H1 (cell line): ENCODE measurements around the gene CADM1. TPM values are rescaled to one million over a fixed set of nuclear protein-coding genes. Genes with fewer than 3 reads are reported as not detected.

Experiments used
- CTCF ChIA-PET: fragments of 300-600 bp; sonication (Branson Sonifier 250); formaldehyde crosslinking; loops from one replicate; lab custom pipeline; 2021; ENCODE audit not compliant: partially characterized antibody; lab: Charles Lee
- POLR2A ChIA-PET: fragments of 300-600 bp; sonication (Branson Sonifier 250); formaldehyde crosslinking; loops from one replicate; lab custom pipeline; 2021; ENCODE audit warnings: inconsistent platforms; ENCODE audit not compliant: partially characterized antibody; lab: Charles Lee
- DNase-seq, 2 experiments: peaks; one replicate each; pipeline versions ENCODE4 v3.0.0 to v3.0.0-alpha.2; 2010 to 2022; ENCODE audit warnings: low spot score in 2 of 2, low read depth in 1 of 2, mixed read lengths in 1 of 2
- FAIRE-seq: peaks from 2 replicates; lab custom pipeline; 2011; peaks lifted over from hg19 to GRCh38; lab: Jason Lieb, UNC
- H2AFZ ChIP-seq: 2 replicates; pipeline ENCODE4 v1.8.1; 2012; ENCODE audit warnings: low read length, inconsistent platforms
- H2AK5ac ChIP-seq: 2 replicates; pipeline ENCODE4 v1.6.1; 2013; ENCODE audit warnings: low read depth, low read length
- H2BK120ac ChIP-seq: replicated peaks from 2 replicates; pipeline ENCODE3; 2013; ENCODE audit warnings: low read depth, low read length, inconsistent platforms
- H2BK12ac ChIP-seq: 2 replicates; pipeline ENCODE4 v1.6.1; 2013; ENCODE audit warnings: low read depth, low read length
- H2BK15ac ChIP-seq: 2 replicates; pipeline ENCODE4 v1.6.1; 2013; ENCODE audit warnings: low read length
- H2BK20ac ChIP-seq: 2 replicates; pipeline ENCODE4 v1.6.1; 2013; ENCODE audit warnings: low read length
- H2BK5ac ChIP-seq: 2 replicates; pipeline ENCODE4 v1.6.1; 2013; ENCODE audit warnings: low read depth, low read length
- H3K14ac ChIP-seq: 2 replicates; pipeline ENCODE4 v1.6.1; 2013; ENCODE audit warnings: inconsistent platforms; ENCODE audit not compliant: insufficient read length
- H3K18ac ChIP-seq: 2 replicates; pipeline ENCODE4 v1.6.1; 2013; ENCODE audit warnings: low read length; ENCODE audit errors: extremely low read depth
- H3K23ac ChIP-seq: 2 replicates; pipeline ENCODE4 v1.6.1; 2013; ENCODE audit warnings: inconsistent platforms; ENCODE audit not compliant: insufficient read length
- H3K23me2 ChIP-seq: 2 replicates; pipeline ENCODE4 v1.6.1; 2013; ENCODE audit warnings: low read depth, low read length
- H3K27ac ChIP-seq: 2 replicates; pipeline ENCODE4 v1.6.1; 2011; ENCODE audit warnings: low read depth, low read length, inconsistent platforms
- H3K27me3 ChIP-seq, 4 experiments: replicated peaks in 1 of 4; 1 replicate in 1 of 4; 2 replicates in 3 of 4; pipeline versions ENCODE4 v1.6.1 to v1.8.1; 2011 to 2013; ENCODE audit warnings: low read length in 3 of 4, mild to moderate bottlenecking in 3 of 4, inconsistent platforms in 2 of 4, mixed read lengths in 2 of 4, moderate library complexity in 1 of 4; ENCODE audit not compliant: control insufficient read depth in 3 of 4, insufficient read depth in 3 of 4; ENCODE audit errors: extremely low read depth in 1 of 4
- H3K36me3 ChIP-seq, 4 experiments: 2 replicates each; pipeline versions ENCODE4 v1.6.1 to v1.8.1; 2011 to 2013; ENCODE audit warnings: mild to moderate bottlenecking in 4 of 4, low read length in 3 of 4, moderate library complexity in 2 of 4, control low read depth in 1 of 4, inconsistent platforms in 1 of 4; ENCODE audit not compliant: insufficient read depth in 4 of 4, control insufficient read depth in 2 of 4
- H3K4ac ChIP-seq: replicated peaks from 2 replicates; pipeline ENCODE3; 2013; ENCODE audit warnings: low read length, low read depth, mixed read lengths, inconsistent platforms; ENCODE audit not compliant: insufficient read length
- H3K4me1 ChIP-seq, 4 experiments: replicated peaks in 1 of 4; 1 replicate in 1 of 4; 2 replicates in 3 of 4; pipeline versions ENCODE4 v1.6.1 to v1.8.1; 2011 to 2013; ENCODE audit warnings: low read length in 3 of 4, inconsistent platforms in 2 of 4, mixed read lengths in 1 of 4; ENCODE audit not compliant: insufficient read depth in 4 of 4, control insufficient read depth in 3 of 4
- H3K4me2 ChIP-seq, 2 experiments: 2 replicates each; pipeline versions ENCODE4 v1.6.1 to v1.8.1; 2011 to 2013; ENCODE audit warnings: low read depth in 2 of 2, low read length in 2 of 2, control low read depth in 1 of 2, inconsistent platforms in 1 of 2, mild to moderate bottlenecking in 1 of 2; ENCODE audit not compliant: insufficient read depth in 1 of 2
- H3K4me3 ChIP-seq, 4 experiments: fragments of 200-600, 300-600 bp in 1 of 4; sonication (generic), shearing (Covaris generic), sonication (Bioruptor Twin) in 1 of 4; 2 replicates each; pipeline versions ENCODE4 v1.5.1 to v1.8.1; 2011 to 2016; ENCODE audit warnings: low read length in 4 of 4, low read depth in 3 of 4, control low read depth in 2 of 4, inconsistent platforms in 2 of 4, mild to moderate bottlenecking in 2 of 4, mixed read lengths in 1 of 4, moderate library complexity in 1 of 4; ENCODE audit not compliant: insufficient read depth in 2 of 4; ENCODE audit errors: extremely low read depth in 1 of 4
- H3K56ac ChIP-seq: replicated peaks from 2 replicates; pipeline ENCODE3; 2013; ENCODE audit warnings: low read depth, mild to moderate bottlenecking, mixed read lengths, low read length, inconsistent platforms; ENCODE audit not compliant: insufficient read length
- H3K79me1 ChIP-seq: 2 replicates; pipeline ENCODE4 v1.6.1; 2013; ENCODE audit warnings: low read depth, low read length, control low read depth
- H3K79me2 ChIP-seq, 2 experiments: 2 replicates each; pipeline versions ENCODE4 v1.6.1 to v1.8.1; 2012 to 2013; ENCODE audit warnings: low read length in 2 of 2, mild to moderate bottlenecking in 2 of 2, inconsistent platforms in 1 of 2; ENCODE audit not compliant: insufficient read depth in 2 of 2, control insufficient read depth in 1 of 2
- H3K9ac ChIP-seq, 4 experiments: replicated peaks in 1 of 4; 1 replicate in 1 of 4; 2 replicates in 3 of 4; pipeline versions ENCODE4 v1.6.1 to v1.8.1; 2011 to 2013; ENCODE audit warnings: low read depth in 3 of 4, low read length in 3 of 4, control low read depth in 2 of 4, mild to moderate bottlenecking in 2 of 4, moderate library complexity in 2 of 4, inconsistent platforms in 1 of 4; ENCODE audit errors: extremely low read depth in 1 of 4
- H3K9me3 ChIP-seq, 2 experiments: 2 replicates each; pipeline versions ENCODE4 v1.6.1 to v1.8.1; 2012 to 2013; ENCODE audit warnings: mild to moderate bottlenecking in 2 of 2, moderate library complexity in 2 of 2, control low read depth in 1 of 2, inconsistent platforms in 1 of 2, low read depth in 1 of 2, low read length in 1 of 2, mixed read lengths in 1 of 2; ENCODE audit not compliant: insufficient read depth in 2 of 2
- H4K20me1 ChIP-seq, 2 experiments: replicated peaks in 1 of 2; 2 replicates each; pipeline versions ENCODE3 to v1.8.1; 2011 to 2013; ENCODE audit warnings: inconsistent platforms in 2 of 2, low read length in 2 of 2, mild to moderate bottlenecking in 1 of 2; ENCODE audit not compliant: insufficient read depth in 2 of 2, control insufficient read depth in 1 of 2
- H4K5ac ChIP-seq: 2 replicates; pipeline ENCODE4 v1.6.1; 2013; ENCODE audit warnings: low read length, low read depth, mixed read lengths, inconsistent platforms; ENCODE audit not compliant: insufficient read length
- H4K8ac ChIP-seq: 2 replicates; pipeline ENCODE4 v1.8.0; 2013; ENCODE audit warnings: mild to moderate bottlenecking, moderate library complexity, low read length, inconsistent platforms; ENCODE audit not compliant: insufficient read depth; ENCODE audit errors: extremely low read depth
- H4K91ac ChIP-seq: replicated peaks from 2 replicates; pipeline ENCODE3; 2013; ENCODE audit warnings: low read length, mixed read lengths, inconsistent platforms; ENCODE audit not compliant: insufficient read length
- EZH2 ChIP-seq: fragments of 200-600 bp; sonication (generic); IDR thresholded peaks from 2 replicates; pipeline ENCODE4 v1.7.1; 2012; ENCODE audit warnings: low read depth, mild to moderate bottlenecking, moderate library complexity, low read length, inconsistent platforms; ENCODE audit not compliant: severe bottlenecking
- HDAC2 ChIP-seq, 2 experiments: fragments of 300-600 bp in 1 of 2; sonication (generic) in 1 of 2; IDR thresholded peaks; 2 replicates each; pipeline ENCODE4 v1.6.1; 2011 to 2012; ENCODE audit warnings: low read depth in 2 of 2, low read length in 2 of 2, mild to moderate bottlenecking in 2 of 2, moderate library complexity in 2 of 2, borderline replicate concordance in 1 of 2, inconsistent platforms in 1 of 2
- SIN3A ChIP-seq, 2 experiments: IDR thresholded peaks in 1 of 2; conservative IDR thresholded peaks in 1 of 2; 2 replicates each; pipeline ENCODE4 v1.6.1; 2011 to 2012; ENCODE audit warnings: low read length in 2 of 2, improper control_type of control experiment in 1 of 2, low read depth in 1 of 2, mild to moderate bottlenecking in 1 of 2
- SIRT6 ChIP-seq: IDR thresholded peaks from one replicate; pipeline ENCODE4 v1.7.1; 2012; ENCODE audit warnings: low read length, inconsistent platforms
- WGBS, 2 experiments: shearing (Covaris generic) in 1 of 2; methylation state at CpG; one replicate each; pipeline versions ENCODE4 v1.1.6 to v1.1.7; 2013 to 2015; ENCODE audit warnings: low lambda C conversion rate in 2 of 2, mixed read lengths in 2 of 2, inconsistent platforms in 1 of 2, low coverage in 1 of 2, missing lambda C conversion rate in 1 of 2; ENCODE audit not compliant: insufficient replicate concordance in 2 of 2, insufficient coverage in 1 of 2, insufficient read length in 1 of 2; ENCODE audit errors: extremely low coverage in 1 of 2, missing lambda C conversion rate in 1 of 2; 5-methylcytosine and 5-hydroxymethylcytosine counted together
- polyA plus RNA-seq, 7 experiments: library from polyadenylated mRNA; depleted of rRNA in 3 of 7; stranded (reverse) in 5 of 7; unstranded in 2 of 7; fragments of >200 nt in 5 of 7; fragments of 200-250 nt in 2 of 7; gene quantifications; 1 replicate in 5 of 7; 2 replicates in 1 of 7; 4 replicates in 1 of 7; pipeline versions ENCODE4 v1.2.1 to v1.2.3, GENCODE V29; 2011 to 2013; ENCODE audit warnings: missing spikeins in 2 of 7, mixed read lengths in 2 of 7
- total RNA-seq: library from RNA; stranded (reverse); fragmentation: NEBNext Ultra II Directional; extraction: Animal tissue kit (Norgen Biotek cat#: 25700); gene quantifications from 2 replicates; pipeline ENCODE4 v1.2.1, GENCODE V29; 2021

CADM1 gene
- total and polyA plus RNA-seq, 2 of the 8 experiments (the other 6 are each of a cell fraction or from before 2014, with no cell fraction given): 8.3 to 25.3 TPM

DNA sequence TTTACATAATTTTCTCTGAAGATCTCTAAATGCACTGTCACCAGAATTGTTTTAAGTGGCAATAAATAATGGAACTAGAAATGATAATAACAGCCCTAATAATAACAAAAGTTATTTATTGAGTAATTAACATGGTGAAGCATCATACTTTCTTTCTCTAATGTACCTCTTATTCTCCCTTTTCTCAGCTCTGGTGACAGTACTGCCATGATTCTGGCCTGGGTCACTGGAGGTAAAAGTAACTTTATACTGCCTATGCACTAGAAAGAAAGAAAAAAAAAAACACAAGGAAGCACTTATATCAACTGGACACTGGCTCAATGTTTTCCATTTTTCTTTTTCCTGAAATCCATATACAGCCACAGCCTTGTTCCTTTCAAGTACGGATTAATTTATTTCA, 43.7 kb downstream of the CADM1 start:
- Histone ChIP-seq H4K8ac (no peak overlapping the region), H3K14ac (no peak overlapping the region), H3K56ac (no peak overlapping the region), H2BK120ac (no peak overlapping the region), H4K5ac (no peak overlapping the region), H3K9ac (no peak overlapping the region), H2BK12ac (no peak overlapping the region), H3K9me3 (no peaks in the 10 kb centered on the region), H3K79me2 (no peaks in the 10 kb centered on the region), H3K4ac (no peak overlapping the region), H2BK5ac (no peak overlapping the region), H4K20me1 (no peaks in the 10 kb centered on the region), H3K23ac (no peak overlapping the region), H2BK15ac (no peak overlapping the region), H3K36me3 (no peaks in the 10 kb centered on the region), H2AK5ac (no peak overlapping the region), H3K79me1 (no peaks in the 10 kb centered on the region), H3K4me1 (peaks cover 0 to 6% (median 1%) of the 10 kb centered on the region in 4 experiments; a peak in 2 of 7 replicates), H3K27me3 (no peaks in the 10 kb centered on the region), H3K4me3 (no peak overlapping the region), H2AFZ (no peak overlapping the region), H2BK20ac (no peak overlapping the region), H3K18ac (no peak overlapping the region), H3K23me2 (no peaks in the 10 kb centered on the region), H3K4me2 (no peak overlapping the region), H3K27ac (no peak overlapping the region), H4K91ac (no peak overlapping the region)
- TF ChIP-seq HDAC2 (IDR thresholded peaks at IDR 0.05; ENCODE audit: borderline replicate concordance in 1 of 2, low read depth in 2 of 2, low read length in 2 of 2) (no peak), SIN3A (conservative IDR thresholded peaks at IDR 0.05 in 1 of 2, IDR thresholded peaks at IDR 0.05 in 1 of 2; ENCODE audit: low read depth in 1 of 2, low read length in 2 of 2) (no peak), EZH2 (no peak), SIRT6 (no peak)
- ChIA-PET POLR2A (interaction anchor here (0.8 kb wide), 1 partner anchor 203 kb away, joined by 3 read pairs; no protein-coding TSS in a partner anchor), CTCF (no interaction called here)
- WGBS, 2 experiments: 100% methylated on average over 1 of the region's 1 CpG; no CpG with 5 or more reads in 1 of the 2 experiments
- DNase-seq: no peak
- no peak for FAIRE-seq
